Transverse colon (tissue), 4 donors: ENCODE results near the gene CCT5.
A peak's percentile ranks its signal among the peaks of the same experiment; 100 is the strongest.

ENCODE experiments used
- CTCF ChIP-seq, 5 experiments: fragments of 200-600 bp in 3 of 5; fragments of 450-650 bp in 2 of 5; sonication (generic) in 3 of 5; IDR thresholded peaks; 1 replicate in 2 of 5; 2 replicates in 3 of 5; pipeline ENCODE4 v1.5.1; 2016 to 2017; ENCODE audit warnings: antibody characterized with exemption in 5 of 5, inconsistent platforms in 3 of 5, mild to moderate bottlenecking in 2 of 5, moderate library complexity in 1 of 5
- EP300 ChIP-seq: sonication (generic); formaldehyde crosslinking; IDR thresholded peaks from one replicate; pipeline ENCODE4 v1.6.1; 2017; ENCODE audit warnings: antibody characterized with exemption, low read depth
- POLR2A ChIP-seq: fragments of 450-650 bp; IDR thresholded peaks from one replicate; pipeline ENCODE4 v1.6.1; 2016; ENCODE audit warnings: antibody characterized with exemption, mild to moderate bottlenecking, moderate library complexity
- POLR2AphosphoS5 ChIP-seq, 3 donors: sonication (generic); formaldehyde crosslinking; IDR thresholded peaks; one replicate each; pipeline ENCODE4 v1.6.1; 2016; ENCODE audit warnings: antibody characterized with exemption in 3 of 3

DNA sequence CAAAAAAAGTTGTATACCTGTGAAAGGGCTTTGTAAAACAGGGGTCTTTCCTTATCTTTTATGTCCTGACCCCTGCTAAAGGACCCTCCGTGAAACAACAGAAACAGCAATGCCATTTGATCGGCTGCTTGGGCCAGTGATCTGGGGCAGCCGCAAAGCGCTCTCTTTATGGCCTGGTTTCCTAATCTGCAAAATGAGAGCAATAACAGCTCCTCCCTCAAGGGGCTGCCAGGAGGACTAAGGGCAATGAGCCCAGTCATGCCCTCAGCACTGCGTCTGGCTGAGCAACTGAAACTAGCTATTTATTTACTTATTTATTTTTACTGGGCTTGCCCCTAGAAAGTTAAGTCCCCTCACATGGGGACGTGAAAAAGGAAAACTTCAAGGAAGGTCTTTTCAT lies 39.3 kb downstream of the CCT5 start:
- TF ChIP-seq EP300, result no peak
- TF ChIP-seq CTCF (IDR thresholded peaks at IDR 0.05), result peak in 4 of 5 experiments; percentile 17 to 58 (median 32)
- no peak for TF ChIP-seq POLR2A
- TF ChIP-seq POLR2AphosphoS5 (IDR thresholded peaks at IDR 0.05), result peak; percentile 26 to 59 (median 29)
